Mammary epithelial cell (primary cell): ENCODE results near the gene RFX8.

Source experiments
- EZH2 ChIP-seq: IDR thresholded peaks from 2 replicates; pipeline ENCODE4 v1.6.1; 2012; ENCODE audit warnings: low read length, inconsistent platforms, borderline replicate concordance
- TF ChIP-seq, protein P1 (sequence below), 2 donors: IDR thresholded peaks in 1 of 2; conservative IDR thresholded peaks in 1 of 2; 2 replicates each; pipeline ENCODE4 v1.5.1; 2011 to 2012; ENCODE audit warnings: inconsistent platforms in 2 of 2, low read length in 2 of 2, mild to moderate bottlenecking in 2 of 2, control low read depth in 1 of 2, low read depth in 1 of 2; ENCODE audit not compliant: insufficient read depth in 1 of 2; ENCODE audit errors: extremely low read depth in 1 of 2

DNA sequence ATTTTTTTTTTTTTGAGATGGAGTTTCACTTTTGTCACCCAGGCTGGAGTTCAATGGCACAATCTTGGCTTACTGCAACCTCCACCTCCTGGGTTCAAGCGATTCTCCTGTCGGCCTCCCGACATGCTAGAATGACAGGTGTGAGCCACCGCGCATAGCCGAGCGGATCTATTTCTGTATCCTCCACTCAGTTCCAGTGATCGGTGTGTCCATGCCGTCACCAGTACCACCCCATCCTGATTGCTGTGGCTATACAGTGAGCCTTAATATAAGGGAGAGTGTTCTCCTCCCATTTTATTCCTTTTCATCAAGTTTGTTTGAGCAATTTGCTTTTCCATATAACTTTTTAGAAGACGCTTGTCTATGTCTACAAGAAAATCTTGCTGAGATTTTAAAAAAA lies 35.2 kb downstream of the RFX8 start:
- TF ChIP-seq, protein P1, sequence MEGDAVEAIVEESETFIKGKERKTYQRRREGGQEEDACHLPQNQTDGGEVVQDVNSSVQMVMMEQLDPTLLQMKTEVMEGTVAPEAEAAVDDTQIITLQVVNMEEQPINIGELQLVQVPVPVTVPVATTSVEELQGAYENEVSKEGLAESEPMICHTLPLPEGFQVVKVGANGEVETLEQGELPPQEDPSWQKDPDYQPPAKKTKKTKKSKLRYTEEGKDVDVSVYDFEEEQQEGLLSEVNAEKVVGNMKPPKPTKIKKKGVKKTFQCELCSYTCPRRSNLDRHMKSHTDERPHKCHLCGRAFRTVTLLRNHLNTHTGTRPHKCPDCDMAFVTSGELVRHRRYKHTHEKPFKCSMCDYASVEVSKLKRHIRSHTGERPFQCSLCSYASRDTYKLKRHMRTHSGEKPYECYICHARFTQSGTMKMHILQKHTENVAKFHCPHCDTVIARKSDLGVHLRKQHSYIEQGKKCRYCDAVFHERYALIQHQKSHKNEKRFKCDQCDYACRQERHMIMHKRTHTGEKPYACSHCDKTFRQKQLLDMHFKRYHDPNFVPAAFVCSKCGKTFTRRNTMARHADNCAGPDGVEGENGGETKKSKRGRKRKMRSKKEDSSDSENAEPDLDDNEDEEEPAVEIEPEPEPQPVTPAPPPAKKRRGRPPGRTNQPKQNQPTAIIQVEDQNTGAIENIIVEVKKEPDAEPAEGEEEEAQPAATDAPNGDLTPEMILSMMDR (conservative IDR thresholded peaks at IDR 0.05 in 1 of 2, IDR thresholded peaks at IDR 0.05 in 1 of 2; ENCODE audit: extremely low read depth in 1 of 2, insufficient read depth in 1 of 2, low read depth in 1 of 2, low read length in 2 of 2), result no peak
- TF ChIP-seq EZH2, result no peak
